K562 (cell line): ENCODE measurements around the gene PPP1R14D. TPM values are rescaled to one million over a fixed set of nuclear protein-coding genes. Genes with fewer than 3 reads are reported as not detected.

ENCODE experiments used
- DIDO1 ChIP-seq: fragments of 450-650 bp; IDR thresholded peaks from 2 replicates; pipeline ENCODE4 v1.6.1; 2016; ENCODE audit warnings: low read depth, missing biosample characterization, missing genetic modification characterization
- DMBX1 ChIP-seq: fragments of 250-450 bp; sonication (Bioruptor Pico); IDR thresholded peaks from 2 replicates; pipeline ENCODE4 v1.8.0; 2022; ENCODE audit warnings: inconsistent platforms, mild to moderate bottlenecking, moderate library complexity, borderline replicate concordance
- HIVEP1 ChIP-seq: fragments of 250-450 bp; sonication (Bioruptor Pico); IDR thresholded peaks from 2 replicates; pipeline ENCODE4 v1.4.0; 2020; ENCODE audit warnings: mild to moderate bottlenecking
- KLF1 ChIP-seq: fragments of 450-650 bp; IDR thresholded peaks from 2 replicates; pipeline ENCODE4 v1.6.1; 2016; ENCODE audit warnings: missing genetic modification characterization, missing compliant biosample characterization
- MEF2A ChIP-seq: IDR thresholded peaks from 2 replicates; pipeline ENCODE4 v1.6.1; 2011; ENCODE audit warnings: low read depth, mild to moderate bottlenecking, low read length, moderate library complexity; ENCODE audit not compliant: control insufficient read depth
- POLR2AphosphoS5 ChIP-seq: IDR thresholded peaks from 2 replicates; pipeline ENCODE4 v1.6.1; 2011; ENCODE audit warnings: mild to moderate bottlenecking, low read depth, low read length, moderate library complexity; ENCODE audit not compliant: control insufficient read depth, insufficient read depth
- POLR3A ChIP-seq: IDR thresholded peaks from 2 replicates; pipeline ENCODE4 v1.6.1; 2011; ENCODE audit warnings: borderline replicate concordance, mild to moderate bottlenecking, moderate library complexity; ENCODE audit not compliant: insufficient read length, insufficient read depth; ENCODE audit errors: extremely low read depth
- SIX5 ChIP-seq, 2 experiments: IDR thresholded peaks; 2 replicates each; pipeline ENCODE4 v1.6.1; 2011; ENCODE audit warnings: low read length in 2 of 2, borderline replicate concordance in 1 of 2, low read depth in 1 of 2, mild to moderate bottlenecking in 1 of 2, moderate library complexity in 1 of 2; ENCODE audit not compliant: insufficient read depth in 1 of 2
- SMARCB1 ChIP-seq: IDR thresholded peaks from 2 replicates; pipeline ENCODE4 v1.6.1; 2011; ENCODE audit warnings: improper control_type of control experiment, low read depth; ENCODE audit not compliant: insufficient read length
- SPI1 ChIP-seq: IDR thresholded peaks from 2 replicates; pipeline ENCODE4 v1.6.1; 2011; ENCODE audit warnings: low read depth, low read length, control low read depth, borderline replicate concordance
- SREBF1 ChIP-seq: fragments of 150-350 bp; IDR thresholded peaks from 2 replicates; pipeline ENCODE4 v1.6.1; 2014; ENCODE audit warnings: antibody characterized with exemption, low read depth, low read length, borderline replicate concordance
- STAG1 ChIP-seq: sonication (generic); formaldehyde crosslinking; IDR thresholded peaks from 2 replicates; pipeline ENCODE4 v1.5.0; 2020; ENCODE audit warnings: missing genetic modification reagents, borderline replicate concordance
- WHSC1 ChIP-seq: IDR thresholded peaks from one replicate; pipeline ENCODE4 v1.6.1; 2012; ENCODE audit warnings: low read length, control low read depth, inconsistent platforms
- ZNF24 ChIP-seq: fragments of 450-650 bp; IDR thresholded peaks from 2 replicates; pipeline ENCODE4 v1.6.1; 2016
- polyA plus RNA-seq, 8 experiments: library from polyadenylated mRNA; depleted of rRNA in 4 of 8; stranded (reverse) in 5 of 8; unstranded in 3 of 8; fragments of >200 nt; fragmentation: Nextera tagmentation in 2 of 8; fragmentation: Illumina TruSeq in 1 of 8; extraction: Ambion mirVana in 2 of 8; extraction: Trizol in 1 of 8; gene quantifications; 2 replicates each; pipeline versions ENCODE4 v1.2.1 to v1.2.3, GENCODE V29; 2011 to 2014; ENCODE audit warnings: inconsistent platforms in 1 of 8, missing spikeins in 1 of 8
- total RNA-seq, 7 experiments: library from RNA; depleted of rRNA in 6 of 7; stranded (reverse); fragments of >200 nt in 6 of 7; fragmentation: Illumina TruSeq in 2 of 7; extraction: Trizol in 2 of 7; gene quantifications; 2 replicates each; pipeline versions ENCODE4 v1.2.1 to v1.2.3, GENCODE V29; 2011 to 2021; ENCODE audit warnings: low replicate concordance in 1 of 7
- TF ChIP-seq, protein P1 (sequence below): sonication (generic); formaldehyde crosslinking; IDR thresholded peaks from 2 replicates; pipeline ENCODE4 v1.5.0; 2020; ENCODE audit warnings: missing genetic modification reagents
- TF ChIP-seq, protein P2 (sequence below): fragments of 450-650 bp; IDR thresholded peaks from 2 replicates; pipeline ENCODE4 v1.6.1; 2014; ENCODE audit warnings: low read depth, mild to moderate bottlenecking, moderate library complexity, borderline replicate concordance
- TF ChIP-seq, protein P3 (sequence below): fragments of 450-650 bp; formaldehyde crosslinking; conservative IDR thresholded peaks from 2 replicates; pipeline ENCODE4 v1.4.0; 2022; ENCODE audit warnings: mild to moderate bottlenecking, missing genetic modification characterization
- TF ChIP-seq, protein P4 (sequence below): fragments of 250-450 bp; sonication (Bioruptor Pico); IDR thresholded peaks from 2 replicates; pipeline ENCODE4 v1.9.0; 2021; ENCODE audit warnings: mild to moderate bottlenecking, inconsistent platforms
- TF ChIP-seq, protein P5 (sequence below): fragments of 450-650 bp; conservative IDR thresholded peaks from 2 replicates; pipeline ENCODE4 v1.6.1; 2016; ENCODE audit warnings: missing genetic modification characterization, low read depth, mild to moderate bottlenecking, missing compliant biosample characterization, moderate library complexity

PPP1R14D gene
- total and polyA plus RNA-seq, 9 of the 15 experiments (the other 6 are each of a cell fraction or from before 2014, with no cell fraction given) = 0.11 to 0.18 TPM; not detected in 7

GRCh38 chr15:40843885-40844695 lies 15.6 kb upstream of the PPP1R14D start, which contains the start of gene SPINT1 (continued):
- TF ChIP-seq, protein P1, sequence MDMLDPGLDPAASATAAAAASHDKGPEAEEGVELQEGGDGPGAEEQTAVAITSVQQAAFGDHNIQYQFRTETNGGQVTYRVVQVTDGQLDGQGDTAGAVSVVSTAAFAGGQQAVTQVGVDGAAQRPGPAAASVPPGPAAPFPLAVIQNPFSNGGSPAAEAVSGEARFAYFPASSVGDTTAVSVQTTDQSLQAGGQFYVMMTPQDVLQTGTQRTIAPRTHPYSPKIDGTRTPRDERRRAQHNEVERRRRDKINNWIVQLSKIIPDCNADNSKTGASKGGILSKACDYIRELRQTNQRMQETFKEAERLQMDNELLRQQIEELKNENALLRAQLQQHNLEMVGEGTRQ (CRISPR knock-in tag) = no peak
- TF ChIP-seq SMARCB1 = no peak
- TF ChIP-seq WHSC1 = no peak
- TF ChIP-seq DMBX1 (CRISPR knock-in tag) = no peak
- peak; percentile 23; the same call in 1 of the 2 replicates for TF ChIP-seq SPI1
- no peak for TF ChIP-seq STAG1 (CRISPR knock-in tag)
- TF ChIP-seq POLR3A = no peak
- TF ChIP-seq KLF1 (tag) = no peak
- TF ChIP-seq MEF2A = no peak
- no peak for TF ChIP-seq SIX5 (IDR thresholded peaks at IDR 0.05; ENCODE audit: borderline replicate concordance in 1 of 2, insufficient read depth in 1 of 2, low read depth in 1 of 2, low read length in 2 of 2)
- TF ChIP-seq, protein P2, sequence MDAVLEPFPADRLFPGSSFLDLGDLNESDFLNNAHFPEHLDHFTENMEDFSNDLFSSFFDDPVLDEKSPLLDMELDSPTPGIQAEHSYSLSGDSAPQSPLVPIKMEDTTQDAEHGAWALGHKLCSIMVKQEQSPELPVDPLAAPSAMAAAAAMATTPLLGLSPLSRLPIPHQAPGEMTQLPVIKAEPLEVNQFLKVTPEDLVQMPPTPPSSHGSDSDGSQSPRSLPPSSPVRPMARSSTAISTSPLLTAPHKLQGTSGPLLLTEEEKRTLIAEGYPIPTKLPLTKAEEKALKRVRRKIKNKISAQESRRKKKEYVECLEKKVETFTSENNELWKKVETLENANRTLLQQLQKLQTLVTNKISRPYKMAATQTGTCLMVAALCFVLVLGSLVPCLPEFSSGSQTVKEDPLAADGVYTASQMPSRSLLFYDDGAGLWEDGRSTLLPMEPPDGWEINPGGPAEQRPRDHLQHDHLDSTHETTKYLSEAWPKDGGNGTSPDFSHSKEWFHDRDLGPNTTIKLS = no peak
- no peak for TF ChIP-seq POLR2AphosphoS5
- TF ChIP-seq, protein P3, sequence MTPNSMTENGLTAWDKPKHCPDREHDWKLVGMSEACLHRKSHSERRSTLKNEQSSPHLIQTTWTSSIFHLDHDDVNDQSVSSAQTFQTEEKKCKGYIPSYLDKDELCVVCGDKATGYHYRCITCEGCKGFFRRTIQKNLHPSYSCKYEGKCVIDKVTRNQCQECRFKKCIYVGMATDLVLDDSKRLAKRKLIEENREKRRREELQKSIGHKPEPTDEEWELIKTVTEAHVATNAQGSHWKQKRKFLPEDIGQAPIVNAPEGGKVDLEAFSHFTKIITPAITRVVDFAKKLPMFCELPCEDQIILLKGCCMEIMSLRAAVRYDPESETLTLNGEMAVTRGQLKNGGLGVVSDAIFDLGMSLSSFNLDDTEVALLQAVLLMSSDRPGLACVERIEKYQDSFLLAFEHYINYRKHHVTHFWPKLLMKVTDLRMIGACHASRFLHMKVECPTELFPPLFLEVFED (CRISPR knock-in tag) = no peak
- TF ChIP-seq DIDO1 = no peak
- no peak for TF ChIP-seq SREBF1
- no peak for TF ChIP-seq HIVEP1
- TF ChIP-seq, protein P4, sequence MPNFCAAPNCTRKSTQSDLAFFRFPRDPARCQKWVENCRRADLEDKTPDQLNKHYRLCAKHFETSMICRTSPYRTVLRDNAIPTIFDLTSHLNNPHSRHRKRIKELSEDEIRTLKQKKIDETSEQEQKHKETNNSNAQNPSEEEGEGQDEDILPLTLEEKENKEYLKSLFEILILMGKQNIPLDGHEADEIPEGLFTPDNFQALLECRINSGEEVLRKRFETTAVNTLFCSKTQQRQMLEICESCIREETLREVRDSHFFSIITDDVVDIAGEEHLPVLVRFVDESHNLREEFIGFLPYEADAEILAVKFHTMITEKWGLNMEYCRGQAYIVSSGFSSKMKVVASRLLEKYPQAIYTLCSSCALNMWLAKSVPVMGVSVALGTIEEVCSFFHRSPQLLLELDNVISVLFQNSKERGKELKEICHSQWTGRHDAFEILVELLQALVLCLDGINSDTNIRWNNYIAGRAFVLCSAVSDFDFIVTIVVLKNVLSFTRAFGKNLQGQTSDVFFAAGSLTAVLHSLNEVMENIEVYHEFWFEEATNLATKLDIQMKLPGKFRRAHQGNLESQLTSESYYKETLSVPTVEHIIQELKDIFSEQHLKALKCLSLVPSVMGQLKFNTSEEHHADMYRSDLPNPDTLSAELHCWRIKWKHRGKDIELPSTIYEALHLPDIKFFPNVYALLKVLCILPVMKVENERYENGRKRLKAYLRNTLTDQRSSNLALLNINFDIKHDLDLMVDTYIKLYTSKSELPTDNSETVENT (CRISPR knock-in tag) = 0 out of 2 replicates have a peak, but pooled peaks have one; percentile 10
- TF ChIP-seq, protein P5, sequence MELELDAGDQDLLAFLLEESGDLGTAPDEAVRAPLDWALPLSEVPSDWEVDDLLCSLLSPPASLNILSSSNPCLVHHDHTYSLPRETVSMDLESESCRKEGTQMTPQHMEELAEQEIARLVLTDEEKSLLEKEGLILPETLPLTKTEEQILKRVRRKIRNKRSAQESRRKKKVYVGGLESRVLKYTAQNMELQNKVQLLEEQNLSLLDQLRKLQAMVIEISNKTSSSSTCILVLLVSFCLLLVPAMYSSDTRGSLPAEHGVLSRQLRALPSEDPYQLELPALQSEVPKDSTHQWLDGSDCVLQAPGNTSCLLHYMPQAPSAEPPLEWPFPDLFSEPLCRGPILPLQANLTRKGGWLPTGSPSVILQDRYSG (tag) = no peak
- no peak for TF ChIP-seq ZNF24
